ENCODE data around the gene ORMDL3. TPM values are rescaled to one million over a fixed set of nuclear protein-coding genes. Genes with fewer than 3 reads are reported as not detected.

ORMDL3 gene
- total RNA-seq, 1 donor from 2014 or later, result 70.9 TPM

DNA sequence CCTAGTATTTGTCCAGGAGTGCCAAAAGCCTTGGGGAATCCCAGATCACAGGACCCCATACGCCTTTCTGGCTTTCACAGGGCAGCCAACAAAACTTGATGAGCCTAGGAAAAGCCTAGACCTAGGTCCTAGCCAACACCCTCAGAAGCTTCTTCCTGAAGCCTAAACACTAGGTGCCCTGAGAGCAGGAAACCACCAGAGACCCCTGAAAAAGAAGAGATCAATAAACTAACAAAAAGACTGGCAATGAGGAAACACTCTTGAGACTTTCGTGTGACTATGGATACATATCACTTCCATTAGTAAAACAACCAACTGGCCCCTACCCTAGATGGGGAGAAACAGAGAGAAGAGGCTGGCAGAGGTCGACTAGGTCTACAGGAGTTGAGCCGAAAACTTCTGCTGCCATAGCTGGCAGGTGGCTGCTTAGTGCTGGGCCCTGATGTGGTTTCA is 1.2 kb downstream of the ORMDL3 start:
- peaks cover 6% of the 10 kb centered on the region for H3K27me3 Mint-ChIP-seq (ENCODE audit: unreplicated experiment)
- H3K36me3 Mint-ChIP-seq (ENCODE audit: unreplicated experiment), result no peaks in the 10 kb centered on the region
- no peak for DNase-seq
- peaks cover 35% of the 10 kb centered on the region for H3K4me1 Mint-ChIP-seq (ENCODE audit: low read depth, unreplicated experiment)
- H3K9me3 Mint-ChIP-seq (ENCODE audit: unreplicated experiment), result peaks cover 6% of the 10 kb centered on the region
- peak overlapping the region; percentile 69 for H3K27ac Mint-ChIP-seq (ENCODE audit: unreplicated experiment)
- H3K4me3 Mint-ChIP-seq (ENCODE audit: unreplicated experiment), result peak overlapping the region; percentile 89
- TF ChIP-seq, protein P1, sequence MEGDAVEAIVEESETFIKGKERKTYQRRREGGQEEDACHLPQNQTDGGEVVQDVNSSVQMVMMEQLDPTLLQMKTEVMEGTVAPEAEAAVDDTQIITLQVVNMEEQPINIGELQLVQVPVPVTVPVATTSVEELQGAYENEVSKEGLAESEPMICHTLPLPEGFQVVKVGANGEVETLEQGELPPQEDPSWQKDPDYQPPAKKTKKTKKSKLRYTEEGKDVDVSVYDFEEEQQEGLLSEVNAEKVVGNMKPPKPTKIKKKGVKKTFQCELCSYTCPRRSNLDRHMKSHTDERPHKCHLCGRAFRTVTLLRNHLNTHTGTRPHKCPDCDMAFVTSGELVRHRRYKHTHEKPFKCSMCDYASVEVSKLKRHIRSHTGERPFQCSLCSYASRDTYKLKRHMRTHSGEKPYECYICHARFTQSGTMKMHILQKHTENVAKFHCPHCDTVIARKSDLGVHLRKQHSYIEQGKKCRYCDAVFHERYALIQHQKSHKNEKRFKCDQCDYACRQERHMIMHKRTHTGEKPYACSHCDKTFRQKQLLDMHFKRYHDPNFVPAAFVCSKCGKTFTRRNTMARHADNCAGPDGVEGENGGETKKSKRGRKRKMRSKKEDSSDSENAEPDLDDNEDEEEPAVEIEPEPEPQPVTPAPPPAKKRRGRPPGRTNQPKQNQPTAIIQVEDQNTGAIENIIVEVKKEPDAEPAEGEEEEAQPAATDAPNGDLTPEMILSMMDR (IDR thresholded peaks at IDR 0.05; ENCODE audit: partially characterized antibody, unreplicated experiment), result no peak

DNA sequence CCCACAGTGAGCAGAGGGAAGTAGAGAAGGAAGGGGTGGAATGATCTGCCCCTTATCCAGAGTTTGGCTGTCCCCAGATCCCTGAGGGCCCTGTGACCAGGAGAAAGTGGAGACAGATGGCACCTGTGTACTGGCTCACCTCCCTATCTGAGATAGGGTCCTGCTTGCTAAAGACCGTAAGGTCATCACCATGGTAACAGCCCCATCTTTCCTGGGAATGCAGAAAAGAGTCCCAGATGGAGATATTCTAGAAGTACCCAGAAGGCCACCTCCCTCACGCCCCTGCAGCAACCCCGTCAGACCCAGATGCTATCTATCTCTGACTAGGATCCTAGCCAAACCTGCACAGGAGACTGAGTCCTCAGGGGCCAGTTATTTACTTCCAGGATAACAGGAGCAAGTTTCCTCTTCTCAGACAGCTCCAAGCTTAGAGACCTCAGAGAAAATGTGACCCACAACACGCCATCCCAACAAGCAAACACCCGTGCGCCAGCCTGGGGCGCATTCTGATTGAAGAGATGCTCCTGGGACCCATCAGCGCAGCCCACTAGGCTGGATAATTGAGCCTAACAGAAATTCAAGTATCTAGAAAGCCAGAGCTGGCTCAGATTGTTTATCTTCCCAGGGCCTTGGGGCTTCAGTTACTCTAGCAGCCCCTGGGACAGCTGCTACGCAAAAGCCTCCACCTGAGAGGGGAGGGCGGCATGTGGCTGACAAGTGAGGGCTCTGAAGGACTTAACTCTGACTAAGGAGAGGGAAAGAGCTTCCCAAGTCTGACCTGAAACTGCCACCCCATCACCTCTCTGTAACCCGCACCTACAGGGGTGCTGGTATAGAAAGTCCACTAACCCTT is 1.9 kb downstream of the ORMDL3 start:
- peak overlapping the region; percentile 89 for H3K27ac Mint-ChIP-seq (ENCODE audit: unreplicated experiment)
- DNase-seq, result peak; percentile 48

DNA sequence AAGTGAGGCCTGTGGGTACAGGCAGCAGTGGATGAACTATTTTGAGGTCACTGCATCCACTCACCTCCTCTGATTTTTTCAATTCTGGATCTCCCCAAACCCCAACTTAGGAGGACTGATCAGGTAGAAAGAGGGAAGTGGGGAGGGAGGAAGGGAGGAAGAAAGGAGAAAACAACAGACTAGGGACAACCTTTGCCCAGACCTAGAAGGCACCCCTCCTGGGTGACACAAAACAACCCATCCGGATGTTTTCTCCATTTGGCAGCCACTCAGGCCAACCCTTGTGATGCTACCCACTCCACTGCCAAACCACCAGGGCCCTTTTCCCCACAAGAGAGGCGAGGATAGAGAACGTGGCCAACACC is 2.7 kb downstream of the ORMDL3 start:
- H3K9me3 Mint-ChIP-seq (ENCODE audit: unreplicated experiment), result peaks cover 6% of the 10 kb centered on the region
- TF ChIP-seq, protein P1 (IDR thresholded peaks at IDR 0.05; ENCODE audit: partially characterized antibody, unreplicated experiment), result no peak
- no peaks in the 10 kb centered on the region for H3K36me3 Mint-ChIP-seq (ENCODE audit: unreplicated experiment)
- peak overlapping the region; percentile 89 for H3K27ac Mint-ChIP-seq (ENCODE audit: unreplicated experiment)
- peaks cover 6% of the 10 kb centered on the region for H3K27me3 Mint-ChIP-seq (ENCODE audit: unreplicated experiment)
- no peak for DNase-seq
- peaks cover 38% of the 10 kb centered on the region for H3K4me1 Mint-ChIP-seq (ENCODE audit: low read depth, unreplicated experiment)
- peak overlapping the region; percentile 89 for H3K4me3 Mint-ChIP-seq (ENCODE audit: unreplicated experiment)

More for the DNA sequence above, 1.9 kb downstream of the ORMDL3 start:
- TF ChIP-seq, protein P1 (IDR thresholded peaks at IDR 0.05; ENCODE audit: partially characterized antibody, unreplicated experiment), result no peak
- Mint-ChIP-seq H3K4me3 (ENCODE audit: unreplicated experiment) (peak overlapping the region; percentile 89), H3K4me1 (ENCODE audit: low read depth, unreplicated experiment) (peaks cover 35% of the 10 kb centered on the region), H3K9me3 (ENCODE audit: unreplicated experiment) (peaks cover 6% of the 10 kb centered on the region), H3K27me3 (ENCODE audit: unreplicated experiment) (peaks cover 6% of the 10 kb centered on the region), H3K36me3 (ENCODE audit: unreplicated experiment) (no peaks in the 10 kb centered on the region)

DNA sequence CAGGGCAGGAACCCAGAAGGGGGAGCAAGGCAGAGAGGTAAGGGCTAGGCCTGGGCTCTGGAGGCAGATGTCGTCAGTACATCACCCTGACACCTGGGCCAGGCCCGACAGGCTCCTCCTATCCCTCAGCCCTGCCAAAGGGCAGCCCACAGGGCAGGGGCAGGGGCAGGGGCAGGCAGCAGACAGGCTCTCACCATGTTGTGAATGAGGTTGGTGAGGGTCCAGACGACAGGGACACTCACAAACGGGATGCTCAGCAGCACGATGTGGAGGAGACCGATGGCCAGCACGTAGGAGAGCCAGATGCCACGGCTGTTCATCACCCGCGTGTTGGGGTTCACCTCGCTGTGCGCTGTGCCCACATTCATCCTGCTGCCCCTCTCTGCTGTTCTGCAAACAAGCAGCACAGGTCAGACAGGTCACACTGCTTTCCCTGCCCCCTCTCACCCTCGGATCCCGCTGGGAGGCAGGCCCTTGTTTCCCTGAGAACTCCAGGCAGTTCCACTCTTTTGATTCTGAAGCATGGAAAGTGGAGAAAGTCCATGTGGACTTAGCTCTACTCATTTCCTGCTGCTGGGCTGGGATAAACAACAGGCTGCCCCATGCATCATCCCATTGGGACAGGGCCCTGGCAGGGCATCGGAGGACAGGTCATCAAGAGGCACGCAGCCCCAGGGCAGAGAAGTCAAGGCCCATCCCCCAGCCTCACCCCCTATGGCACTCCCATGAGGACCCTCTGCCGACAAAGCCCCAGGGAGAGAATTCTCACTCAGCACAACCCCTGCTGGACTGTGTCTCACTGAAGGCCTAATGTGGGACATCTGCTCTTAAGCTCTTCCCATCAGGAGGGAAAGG is 3.3 kb downstream of the ORMDL3 start:
- peaks cover 38% of the 10 kb centered on the region for H3K4me1 Mint-ChIP-seq (ENCODE audit: low read depth, unreplicated experiment)
- peak overlapping the region; percentile 89 for H3K4me3 Mint-ChIP-seq (ENCODE audit: unreplicated experiment)
- no peaks in the 10 kb centered on the region for H3K36me3 Mint-ChIP-seq (ENCODE audit: unreplicated experiment)

More for the DNA sequence above, 3.3 kb downstream of the ORMDL3 start:
- peak; percentile 31 for DNase-seq
- Mint-ChIP-seq H3K27me3 (ENCODE audit: unreplicated experiment) (peaks cover 6% of the 10 kb centered on the region), H3K27ac (ENCODE audit: unreplicated experiment) (peak overlapping the region; percentile 70), H3K9me3 (ENCODE audit: unreplicated experiment) (peaks cover 6% of the 10 kb centered on the region)
- TF ChIP-seq, protein P1 (IDR thresholded peaks at IDR 0.05; ENCODE audit: partially characterized antibody, unreplicated experiment), result no peak

Data from glutamatergic neuron (in vitro differentiated cells).